Aorta (tissue), 5 donors: ENCODE data around the gene RASA3. TPM values are rescaled to one million over a fixed set of nuclear protein-coding genes. Genes with fewer than 3 reads are reported as not detected.

Experiments used
- ATAC-seq: fragments of 200-7000 bp; cut with Tn5 transposase; one replicate; pipeline ENCODE4 v1.9.1; 2022; ENCODE audit warnings: moderate library complexity; ENCODE audit not compliant: low FRiP score
- DNase-seq, 2 donors: peaks; one replicate each; pipeline ENCODE4 v3.0.0-alpha.2; 2020
- H3K27ac ChIP-seq, 2 donors: one replicate each; pipeline ENCODE4 v1.5.1; 2013; ENCODE audit warnings: low read length in 2 of 2, mild to moderate bottlenecking in 2 of 2, moderate library complexity in 2 of 2, control low read depth in 1 of 2, inconsistent platforms in 1 of 2, low read depth in 1 of 2
- H3K27me3 ChIP-seq, 2 donors: one replicate each; pipeline ENCODE4 v1.6.1; 2013; ENCODE audit warnings: control low read depth in 1 of 2, low read length in 1 of 2, mild to moderate bottlenecking in 1 of 2, moderate library complexity in 1 of 2; ENCODE audit not compliant: insufficient read depth in 2 of 2, control insufficient read depth in 1 of 2
- H3K36me3 ChIP-seq, 2 donors: one replicate each; pipeline ENCODE4 v1.6.1; 2013; ENCODE audit warnings: control low read depth in 1 of 2, low read length in 1 of 2, mild to moderate bottlenecking in 1 of 2; ENCODE audit not compliant: insufficient read depth in 2 of 2, control insufficient read depth in 1 of 2
- H3K4me1 ChIP-seq, 2 donors: one replicate each; pipeline ENCODE4 v1.6.1; 2013; ENCODE audit warnings: low read length in 2 of 2, control low read depth in 1 of 2, mild to moderate bottlenecking in 1 of 2, moderate library complexity in 1 of 2; ENCODE audit not compliant: insufficient read depth in 2 of 2, control insufficient read depth in 1 of 2
- H3K4me3 ChIP-seq, 2 donors: one replicate each; pipeline ENCODE4 v1.5.1; 2013; ENCODE audit warnings: low read length in 2 of 2, control low read depth in 1 of 2, mild to moderate bottlenecking in 1 of 2
- H3K9me3 ChIP-seq: one replicate; pipeline ENCODE4 v1.6.1; 2013; ENCODE audit warnings: mild to moderate bottlenecking, low read length; ENCODE audit not compliant: control insufficient read depth
- WGBS, 2 donors: extraction: QIAGEN DNeasy Blood & Tissue Kit; methylation state at CpG; one replicate each; pipeline ENCODE4 v1.1.7; 2013; 5-methylcytosine and 5-hydroxymethylcytosine counted together
- intact Hi-C, 2 donors: fragments of 100-400 bp; cut with DNase I; formaldehyde crosslinking; loops; one replicate each; pipeline versions ENCODE4 v1.14.2 to v1.15.0; 2022
- polyA plus RNA-seq, 2 donors: library from polyadenylated mRNA; stranded (reverse); fragments of 200-250 nt; gene quantifications; one replicate each; pipeline ENCODE4 v1.2.3, GENCODE V29; 2013
- total RNA-seq, 2 donors: library from RNA; stranded (reverse); fragmentation: NEBNext Ultra II Directional; extraction: Animal tissue kit (Norgen Biotek cat#: 25700); gene quantifications; one replicate each; pipeline ENCODE4 v1.2.1, GENCODE V29; 2021
- donor health status: healthy with polysubstance abuse.
- donor health status: Bipolar disorder and iron deficiency.
- donor health status: DM: no; HTN: no; CAD: no.
- donor health status: DM: no; HTN: no; CAD: no.
- donor health status: DM: yes; HTN: yes; CAD: no.

Gene RASA3
- total and polyA plus RNA-seq, 4 donors = 8.1 to 42.3 (median 28.9) TPM

DNA sequence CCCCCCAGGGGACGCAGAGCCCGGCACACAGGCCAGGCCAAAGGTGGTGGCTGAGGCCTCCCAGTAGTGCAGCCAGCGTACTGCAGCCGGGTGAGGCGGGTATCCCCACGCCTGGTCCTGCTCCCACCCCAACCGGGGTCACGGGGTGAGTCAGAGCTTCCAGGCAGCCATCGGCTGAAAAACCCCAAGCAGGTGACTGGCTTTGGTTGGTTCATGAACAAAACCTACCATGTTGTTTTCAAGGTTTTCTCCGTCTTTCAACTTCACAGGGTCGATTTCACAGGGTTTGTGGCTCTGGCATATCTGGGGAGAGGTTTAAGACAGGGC lies 116.5 kb downstream of the RASA3 start:
- H3K27ac ChIP-seq = no peak overlapping the region
- intact Hi-C loops = no loop called here
- no peak for ATAC-seq
- WGBS, 2 donors = 85 to 93% methylated on average over 11 of the region's 11 CpGs
- H3K36me3 ChIP-seq = peaks cover 0 to 6% of the 10 kb centered on the region in 2 donors
- H3K9me3 ChIP-seq = no peaks in the 10 kb centered on the region
- H3K4me1 ChIP-seq = no peaks in the 10 kb centered on the region
- H3K27me3 ChIP-seq = no peaks in the 10 kb centered on the region
- no peak overlapping the region for H3K4me3 ChIP-seq
- DNase-seq = no peak

DNA sequence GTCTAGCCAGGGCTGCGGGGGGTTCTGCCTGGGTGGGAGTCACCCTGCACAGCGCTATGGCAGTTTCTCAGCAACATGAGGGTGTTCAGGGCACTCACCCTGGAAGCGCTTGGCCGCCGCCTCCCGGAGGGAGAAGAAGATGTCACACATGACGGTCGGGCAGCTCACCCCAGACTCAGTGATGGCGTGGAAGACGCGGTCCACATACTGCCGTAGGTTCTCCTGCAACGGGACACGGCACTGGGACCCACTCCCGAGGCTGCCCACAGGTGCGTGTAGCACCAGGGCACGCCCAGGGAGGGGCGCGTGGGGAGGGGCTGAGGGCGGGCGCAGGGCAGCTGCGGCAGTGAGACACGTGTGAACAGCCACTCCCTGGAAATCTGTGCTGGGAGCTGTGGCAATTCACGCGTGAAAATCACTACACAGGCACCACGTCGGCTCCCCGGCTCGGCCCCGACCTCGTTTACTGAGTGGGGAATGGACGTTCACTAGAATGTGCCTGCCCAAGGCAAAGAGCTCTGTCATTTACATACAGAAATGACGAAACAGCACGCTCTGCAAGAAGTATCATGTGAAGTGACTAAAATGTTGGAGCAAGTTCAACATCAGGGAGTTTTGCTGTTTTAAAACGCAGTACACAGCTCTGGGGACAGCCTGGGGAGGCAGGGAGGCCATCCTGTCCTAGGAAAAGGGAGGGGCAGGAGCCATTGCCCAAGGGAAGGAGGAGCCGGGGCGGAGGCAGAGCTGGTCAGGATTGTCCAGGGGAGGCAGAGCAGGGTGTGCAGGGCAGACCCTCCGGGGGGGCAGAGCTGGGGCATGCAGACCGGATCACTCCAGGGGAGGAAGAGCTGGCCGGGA lies 117.1 kb downstream of the RASA3 start:
- Histone ChIP-seq H3K9me3 (no peaks in the 10 kb centered on the region), H3K4me3 (no peak overlapping the region), H3K4me1 (no peaks in the 10 kb centered on the region), H3K27me3 (no peaks in the 10 kb centered on the region), H3K36me3 (peaks cover 0 to 3% of the 10 kb centered on the region in 2 donors), H3K27ac (no peak overlapping the region)
- intact Hi-C loops = no loop called here
- WGBS, 2 donors = 92% methylated on average over 40 of the region's 40 CpGs
- ATAC-seq (peak; percentile 40), DNase-seq (peak in 1 of 2 donors; percentile 77)

DNA sequence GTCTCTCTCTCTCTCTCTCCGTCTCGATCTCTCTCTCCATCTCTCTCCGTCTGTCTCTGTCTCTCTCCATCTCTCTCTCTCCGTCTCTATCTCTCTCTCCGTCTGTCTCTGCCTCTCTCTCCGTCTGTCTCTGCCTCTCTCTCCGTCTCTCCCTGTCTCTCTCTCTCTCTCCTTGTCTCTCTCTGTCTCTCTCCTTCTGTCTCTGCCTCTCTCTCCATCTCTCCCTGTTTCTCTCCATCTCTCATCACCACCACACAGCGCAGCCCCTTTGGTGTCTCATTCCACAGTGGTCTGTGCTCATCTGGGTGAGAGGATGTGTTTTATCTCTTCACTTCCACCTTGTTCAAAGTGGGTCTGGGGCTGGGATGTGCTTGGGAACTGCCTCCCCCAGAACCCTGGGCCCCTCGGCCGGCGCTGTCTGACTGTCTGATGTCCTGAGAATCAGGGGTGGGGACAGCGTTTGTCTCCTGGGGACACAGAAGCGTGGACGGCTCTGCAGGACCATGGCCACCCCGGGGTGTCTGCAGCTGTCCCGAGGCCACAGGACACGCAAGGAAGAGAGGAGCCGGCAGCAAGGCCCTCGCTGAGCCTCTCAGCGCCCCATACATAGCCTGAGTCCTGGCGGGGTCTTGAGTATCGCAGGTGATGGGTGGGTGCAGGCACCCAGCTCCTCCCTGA lies 118.3 kb downstream of the RASA3 start:
- no peaks in the 10 kb centered on the region for H3K27me3 ChIP-seq
- H3K4me3 ChIP-seq = no peak overlapping the region
- ATAC-seq = no peak
- H3K36me3 ChIP-seq = peaks cover 0 to 3% of the 10 kb centered on the region in 2 donors
- peak in 1 of 2 donors; percentile 75 for DNase-seq
- H3K9me3 ChIP-seq = no peaks in the 10 kb centered on the region
- 93 to 96% methylated on average over 22 of the region's 22 CpGs for WGBS, 2 donors
- H3K27ac ChIP-seq = no peak overlapping the region
- no peaks in the 10 kb centered on the region for H3K4me1 ChIP-seq
- intact Hi-C loops = no loop called here

DNA sequence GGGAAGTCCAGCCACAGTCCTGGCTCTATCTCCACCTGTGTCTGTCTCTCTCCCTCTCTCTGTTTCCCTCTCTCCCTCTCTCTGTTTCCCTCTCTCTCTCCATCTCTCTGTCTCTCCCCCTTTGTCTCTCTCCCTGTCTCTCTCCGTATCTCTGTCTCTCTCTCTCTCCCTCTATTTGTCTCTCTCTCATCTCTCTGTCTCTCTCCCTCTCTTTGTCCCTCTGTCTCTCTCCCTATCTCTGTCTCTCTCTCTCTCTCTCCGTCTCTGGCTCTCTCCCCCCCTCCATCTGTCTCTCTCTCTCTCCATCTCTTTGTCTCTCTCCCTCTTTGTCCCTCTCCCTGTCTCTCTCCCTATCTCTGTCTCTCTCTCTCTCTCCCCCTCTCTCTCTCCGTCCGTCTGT lies 119.1 kb downstream of the RASA3 start:
- Histone ChIP-seq H3K36me3 (peaks cover 0 to 5% of the 10 kb centered on the region in 2 donors), H3K4me1 (no peaks in the 10 kb centered on the region), H3K4me3 (no peak overlapping the region), H3K27ac (no peak overlapping the region), H3K27me3 (no peaks in the 10 kb centered on the region), H3K9me3 (no peaks in the 10 kb centered on the region)
- DNase-seq = no peak
- WGBS, 2 donors = 67 to 83% methylated on average over 4 of the region's 4 CpGs
- intact Hi-C loops = no loop called here
- no peak for ATAC-seq

DNA sequence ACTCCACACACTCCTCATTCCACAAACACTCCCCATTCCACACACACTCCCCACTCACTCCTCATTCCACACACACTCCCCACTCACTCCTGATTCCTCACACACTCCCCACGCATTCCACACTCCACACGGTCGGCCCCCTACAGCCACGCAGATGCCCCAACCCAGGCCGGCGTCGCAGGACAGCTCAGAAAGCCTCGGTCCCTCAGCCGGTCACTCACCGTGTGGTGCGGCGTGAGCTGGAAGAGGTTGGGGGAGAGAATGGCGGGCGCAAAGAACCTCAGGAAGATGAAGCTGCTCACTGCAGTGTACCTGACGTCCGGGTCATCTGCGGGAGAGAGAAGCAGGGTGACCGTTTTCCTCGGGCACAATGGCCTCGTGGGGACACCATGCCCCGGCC lies 119.5 kb downstream of the RASA3 start:
- H3K4me1 ChIP-seq = no peaks in the 10 kb centered on the region
- intact Hi-C loops = no loop called here
- DNase-seq (peak in 1 of 2 donors; percentile 76), ATAC-seq (no peak)
- H3K9me3 ChIP-seq = no peaks in the 10 kb centered on the region
- H3K27me3 ChIP-seq = no peaks in the 10 kb centered on the region
- H3K27ac ChIP-seq = no peak overlapping the region
- WGBS, 2 donors = 92% methylated on average over 21 of the region's 21 CpGs
- H3K36me3 ChIP-seq = peaks cover 0 to 5% of the 10 kb centered on the region in 2 donors
- H3K4me3 ChIP-seq = no peak overlapping the region

DNA sequence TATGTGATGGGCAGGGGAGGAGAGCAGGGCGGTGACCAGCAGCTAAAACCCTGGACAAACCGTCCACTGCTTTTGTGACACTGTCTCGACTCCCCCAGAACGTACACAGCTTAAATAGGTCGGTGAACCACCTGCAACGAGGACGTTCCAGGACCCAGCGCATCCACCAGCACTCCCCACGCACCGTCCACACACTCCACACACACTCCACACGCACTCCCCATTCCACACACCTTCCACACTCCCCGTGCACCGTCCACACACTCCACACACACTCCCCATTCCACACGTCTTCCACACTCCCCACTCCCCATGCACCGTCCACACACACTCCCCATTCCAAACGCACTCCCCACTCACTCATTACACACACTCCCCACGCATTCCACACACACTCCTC lies 120.3 kb downstream of the RASA3 start:
- H3K27me3 ChIP-seq = no peaks in the 10 kb centered on the region
- DNase-seq (peak in 1 of 2 donors; percentile 64), ATAC-seq (no peak)
- intact Hi-C loops = no loop called here
- WGBS, 2 donors = 93 to 94% methylated on average over 17 of the region's 17 CpGs
- no peak overlapping the region for H3K4me3 ChIP-seq
- no peaks in the 10 kb centered on the region for H3K4me1 ChIP-seq
- H3K9me3 ChIP-seq = no peaks in the 10 kb centered on the region
- H3K36me3 ChIP-seq = peaks cover 0 to 5% of the 10 kb centered on the region in 2 donors
- no peak overlapping the region for H3K27ac ChIP-seq

DNA sequence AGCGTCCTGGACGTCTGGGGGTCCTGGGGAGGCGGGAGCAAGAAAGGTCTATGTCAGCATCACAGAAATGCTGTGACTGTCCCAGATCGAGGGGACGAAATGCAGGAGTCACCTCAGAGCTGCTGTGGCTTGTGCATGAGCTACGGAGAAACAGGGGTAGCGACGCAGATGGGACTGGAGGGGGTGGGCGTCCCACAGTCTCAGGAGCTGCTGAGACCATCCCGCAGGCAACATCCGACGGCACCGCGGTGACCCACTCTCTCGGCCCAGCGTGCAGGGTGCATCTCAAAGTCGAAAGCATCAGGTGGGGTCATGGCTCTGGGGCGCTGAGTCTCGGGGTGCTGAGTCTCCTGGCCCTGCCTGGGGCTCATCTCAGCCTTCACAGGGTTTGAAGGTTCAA lies 121.2 kb downstream of the RASA3 start:
- no peak for ATAC-seq
- H3K27me3 ChIP-seq = no peaks in the 10 kb centered on the region
- WGBS, 2 donors = 92 to 95% methylated on average over 19 of the region's 19 CpGs
- H3K36me3 ChIP-seq = peaks cover 0 to 5% of the 10 kb centered on the region in 2 donors
- peak in 1 of 2 donors; percentile 73 for DNase-seq
- no peak overlapping the region for H3K27ac ChIP-seq
- intact Hi-C loops = no loop called here
- no peaks in the 10 kb centered on the region for H3K9me3 ChIP-seq
- H3K4me1 ChIP-seq = no peaks in the 10 kb centered on the region
- H3K4me3 ChIP-seq = no peak overlapping the region

DNA sequence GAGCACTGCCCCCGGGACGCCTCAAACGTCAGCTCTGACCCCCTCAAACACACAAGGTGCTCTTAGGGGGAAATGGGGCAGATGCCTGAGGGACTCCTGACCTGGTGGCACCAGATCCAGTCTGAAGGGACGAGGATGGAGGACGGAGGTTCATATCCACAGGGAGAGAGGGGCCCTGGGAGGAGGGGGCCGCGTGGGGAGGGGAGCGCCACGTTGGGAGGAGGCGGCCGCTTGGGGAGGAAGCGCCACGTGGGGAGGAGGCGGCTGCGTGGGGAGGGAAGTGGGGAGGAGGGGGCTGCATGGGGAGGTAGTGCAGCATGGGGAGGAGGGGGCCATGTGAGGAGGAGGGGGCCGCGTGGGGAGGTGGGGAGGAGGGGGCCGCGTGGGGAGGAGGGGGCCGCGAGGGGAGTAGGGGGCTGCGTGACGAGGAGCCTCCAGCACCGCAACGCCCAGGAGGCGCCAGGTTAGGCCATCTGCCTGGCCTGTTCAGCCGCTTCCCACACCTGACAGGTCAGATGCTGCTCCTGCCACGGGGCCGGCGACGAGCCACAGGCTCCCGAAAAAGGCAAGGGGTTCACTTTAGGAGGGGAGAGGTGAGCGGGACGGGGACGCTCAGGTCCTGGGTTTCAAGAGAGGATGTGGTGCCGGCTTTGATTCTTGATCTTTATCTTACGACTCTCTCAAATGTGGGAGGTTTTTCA lies 121.9 kb downstream of the RASA3 start:
- peak; percentile 42 for ATAC-seq
- intact Hi-C loops = no loop called here
- 88 to 89% methylated on average over 35 to 37 of the region's 37 CpGs for WGBS, 2 donors
- DNase-seq = peak in 1 of 2 donors; percentile 71
- Histone ChIP-seq H3K4me3 (no peak overlapping the region), H3K36me3 (peaks cover 0 to 5% of the 10 kb centered on the region in 2 donors), H3K9me3 (no peaks in the 10 kb centered on the region), H3K4me1 (no peaks in the 10 kb centered on the region), H3K27me3 (no peaks in the 10 kb centered on the region), H3K27ac (no peak overlapping the region)
